HG03159 (cell line): ENCODE results near the gene SLC22A3.

Experiments
- ATAC-seq: cut with Tn5 transposase; IDR thresholded peaks from one replicate; pipeline ENCODE4 v1.9.1; 2021; ENCODE audit warnings: mild to moderate bottlenecking, moderate library complexity; ENCODE audit not compliant: unreplicated experiment

The SLC22A3 gene

DNA sequence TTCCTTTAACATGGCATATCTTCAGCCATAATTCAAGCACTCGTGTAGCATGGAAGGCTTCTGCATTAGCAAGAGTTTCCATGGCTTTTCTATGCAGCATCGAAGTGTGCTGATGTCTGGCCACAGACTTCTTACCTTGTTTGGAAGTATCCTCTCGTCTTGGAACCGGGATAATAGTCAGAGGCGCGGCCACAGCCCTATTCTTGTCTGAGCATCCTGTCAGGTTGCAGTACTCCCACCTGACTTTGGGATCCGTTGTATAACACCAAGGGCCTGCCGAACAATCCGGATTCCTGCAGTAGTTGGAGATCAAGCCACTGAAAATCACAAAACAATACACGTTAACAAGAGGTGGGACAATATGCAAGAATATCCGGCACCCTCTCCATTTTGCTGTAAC lies 138.9 kb downstream of the SLC22A3 start:
- ATAC-seq: no peak

DNA sequence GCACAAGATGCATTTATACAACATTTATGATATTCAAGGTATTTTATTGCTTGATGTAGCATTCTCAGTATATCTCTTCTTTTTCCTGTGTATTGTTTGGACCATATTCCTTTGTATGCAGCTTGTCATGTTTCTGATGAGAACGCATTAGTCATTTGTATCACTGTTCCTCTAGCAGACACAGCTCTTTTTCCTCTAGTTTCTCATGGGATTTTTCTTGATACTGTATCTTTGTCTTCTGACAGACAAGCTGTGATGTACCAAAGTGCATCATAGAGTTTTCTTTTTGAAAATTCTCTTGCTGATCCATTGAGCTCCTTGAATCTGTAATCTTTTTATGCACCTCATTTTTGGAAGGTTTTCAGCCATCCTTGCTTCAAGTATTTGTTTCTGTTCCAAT lies 140.9 kb downstream of the SLC22A3 start:
- no peak for ATAC-seq

DNA sequence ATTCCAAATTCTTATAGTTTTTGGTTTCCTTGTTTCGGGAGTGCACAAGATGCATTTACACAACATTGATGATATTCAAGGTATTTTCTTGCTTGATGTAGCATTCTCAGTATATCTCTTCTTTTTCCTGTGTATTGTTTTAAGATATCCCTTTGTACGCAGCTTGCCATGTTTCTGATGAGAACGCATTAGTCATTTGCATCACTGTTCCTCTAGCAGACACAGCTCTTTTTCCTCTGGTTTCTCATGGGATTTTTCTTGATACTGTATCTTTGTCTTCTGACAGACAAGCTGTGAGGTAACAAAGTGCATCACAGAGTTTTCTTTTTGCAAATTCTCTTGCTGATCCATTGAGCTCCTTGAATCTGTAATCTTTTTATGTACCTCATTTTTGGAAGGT lies 146.4 kb downstream of the SLC22A3 start:
- no peak for ATAC-seq

DNA sequence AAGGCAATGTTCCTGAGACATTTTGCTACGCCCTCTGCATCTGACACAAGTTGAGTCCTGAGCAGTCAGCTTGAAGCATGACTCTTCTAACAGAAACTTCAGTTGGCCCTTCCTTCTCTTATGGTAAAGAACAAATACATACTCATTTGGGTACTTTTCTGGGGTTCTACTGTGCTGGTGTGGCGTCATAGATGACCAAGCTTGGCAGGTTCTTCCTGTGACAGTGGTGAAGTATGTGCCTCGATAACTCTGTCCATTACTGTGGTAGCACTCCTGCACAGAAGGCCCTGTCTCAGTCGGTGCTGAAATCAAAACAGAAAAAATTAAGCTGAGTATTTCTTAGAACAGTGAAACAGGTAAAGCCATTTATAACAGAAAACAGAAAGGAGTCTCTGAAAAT lies 152.5 kb downstream of the SLC22A3 start:
- no peak for ATAC-seq
